HG02571 (cell line): ENCODE results near the gene ZNF319.

Experiments used
- ATAC-seq: cut with Tn5 transposase; IDR thresholded peaks from one replicate; pipeline ENCODE4 v1.9.1; 2021; ENCODE audit warnings: mild to moderate bottlenecking, moderate library complexity; ENCODE audit not compliant: unreplicated experiment

ZNF319 gene

GRCh38 chr16:57998992-57999365 lies 1.5 kb downstream of the ZNF319 start:
- no peak for ATAC-seq

GRCh38 chr16:57998486-57998885 lies 2.0 kb downstream of the ZNF319 start:
- ATAC-seq = no peak

GRCh38 chr16:57997528-57998265 lies 2.8 kb downstream of the ZNF319 start:
- ATAC-seq = no peak

GRCh38 chr16:57997176-57997527 lies 3.3 kb downstream of the ZNF319 start:
- no peak for ATAC-seq

- ATAC-seq = no peak
These were observed 3.9 kb downstream of the ZNF319 start for GRCh38 chr16:57996406-57997175.

- ATAC-seq = no peak
These were observed 4.6 kb downstream of the ZNF319 start for GRCh38 chr16:57995721-57996405.

- ATAC-seq = no peak
These were observed 5.7 kb downstream of the ZNF319 start for GRCh38 chr16:57994778-57995177.

GRCh38 chr16:57994361-57994760 lies 6.1 kb downstream of the ZNF319 start:
- no peak for ATAC-seq

GRCh38 chr16:57993897-57994296 lies 6.6 kb downstream of the ZNF319 start:
- ATAC-seq = no peak

GRCh38 chr16:57993438-57993837 lies 7.0 kb downstream of the ZNF319 start:
- no peak for ATAC-seq

GRCh38 chr16:57992084-57992483 lies 8.4 kb downstream of the ZNF319 start:
- no peak for ATAC-seq

GRCh38 chr16:57991551-57992059 lies 8.9 kb downstream of the ZNF319 start:
- ATAC-seq = no peak

- no peak for ATAC-seq
These were observed 11.5 kb downstream of the ZNF319 start for GRCh38 chr16:57988929-57989328.

GRCh38 chr16:57987441-57988177 lies 12.9 kb downstream of the ZNF319 start:
- no peak for ATAC-seq

GRCh38 chr16:57986196-57986595 lies 14.3 kb downstream of the ZNF319 start:
- no peak for ATAC-seq

GRCh38 chr16:57985204-57986181 lies 15.0 kb downstream of the ZNF319 start:
- no peak for ATAC-seq

- no peak for ATAC-seq
These were observed 15.8 kb downstream of the ZNF319 start for GRCh38 chr16:57984443-57985203.

- no peak for ATAC-seq
These were observed 18.1 kb downstream of the ZNF319 start for GRCh38 chr16:57982385-57982784.

GRCh38 chr16:57981636-57982035 lies 18.8 kb downstream of the ZNF319 start:
- ATAC-seq = no peak
